ENCODE measurements around the gene MPHOSPH9. TPM values are rescaled to one million over a fixed set of nuclear protein-coding genes. Genes with fewer than 3 reads are reported as not detected.

MPHOSPH9 gene
- total and polyA plus RNA-seq, 4 donors: 4.9 to 51.0 (median 32.7) TPM

GRCh38 chr12:123163227-123163626, 69.7 kb downstream of the MPHOSPH9 start:
- Histone ChIP-seq H3K27ac (ENCODE audit: low read depth in 1 of 2, low read length in 2 of 2) (no peak overlapping the region), H3K27me3 (ENCODE audit: control insufficient read depth in 4 of 4, insufficient read depth in 4 of 4, low read length in 3 of 4) (no peaks in the 10 kb centered on the region), H3K36me3 (ENCODE audit: control insufficient read depth in 4 of 4, insufficient read depth in 3 of 4, low read depth in 1 of 4, low read length in 3 of 4) (peaks cover 2 to 10% (median 5%) of the 10 kb centered on the region in 4 donors), H3K9me3 (ENCODE audit: control insufficient read depth in 4 of 4, low read length in 3 of 4) (no peaks in the 10 kb centered on the region), H3K9ac (ENCODE audit: low read depth in 1 of 2, low read length in 2 of 2) (no peak overlapping the region), H3K4me3 (ENCODE audit: low read depth in 1 of 3, low read length in 3 of 3) (no peak overlapping the region), H3K4me1 (ENCODE audit: control insufficient read depth in 4 of 4, insufficient read depth in 4 of 4, low read length in 3 of 4) (peaks cover 9 to 55% (median 51%) of the 10 kb centered on the region in 4 donors)
- DNase-seq (ENCODE audit: low spot score): no peak
- 86% methylated on average over 3 of the region's 3 CpGs for WGBS
- TF ChIP-seq FOXA2 (IDR thresholded peaks at IDR 0.05) (no peak), HNF4A (conservative IDR thresholded peaks at IDR 0.05) (no peak), YY1 (IDR thresholded peaks at IDR 0.05) (no peak), JUND (IDR thresholded peaks at IDR 0.05) (no peak), CTCF (IDR thresholded peaks at IDR 0.05; ENCODE audit: low read depth, low read length, missing input control) (no peak), HNF4G (IDR thresholded peaks at IDR 0.05) (no peak), RXRA (IDR thresholded peaks at IDR 0.05) (no peak), FOXA1 (IDR thresholded peaks at IDR 0.05) (no peak), EGR1 (IDR thresholded peaks at IDR 0.05; ENCODE audit: low read depth in 2 of 2) (no peak), RAD21 (IDR thresholded peaks at IDR 0.05) (no peak), TAF1 (conservative IDR thresholded peaks at IDR 0.05) (no peak), GABPA (IDR thresholded peaks at IDR 0.05 in 1 of 2, conservative IDR thresholded peaks at IDR 0.05 in 1 of 2) (no peak), ATF3 (IDR thresholded peaks at IDR 0.05) (no peak), ZBTB33 (IDR thresholded peaks at IDR 0.05) (no peak), MAX (IDR thresholded peaks at IDR 0.05) (no peak), SP1 (IDR thresholded peaks at IDR 0.05) (no peak), REST (IDR thresholded peaks at IDR 0.05) (no peak)

Data from liver (tissue), 9 donors.